ENCODE data around the gene TRAPPC12.

GRCh38 chr2:3465844-3466481, 86.5 kb downstream of the TRAPPC12 start:
- TF ChIP-seq ZNF274 (IDR thresholded peaks at IDR 0.05; ENCODE audit: low read depth, low read length): no peak
- TF ChIP-seq YY1 (IDR thresholded peaks at IDR 0.05; ENCODE audit: insufficient read depth, insufficient read length): no peak
- no peak for TF ChIP-seq SUZ12 (IDR thresholded peaks at IDR 0.05; ENCODE audit: extremely low read depth, insufficient read depth, insufficient read length)
